Measurements from ENCODE around the gene IFIT1B.
"Not testable (repeated sequence)": the region's sequence is repeated elsewhere in the genome, so short reads cannot be mapped to it uniquely, and the experiment has no call there.

The IFIT1B gene, protein sequence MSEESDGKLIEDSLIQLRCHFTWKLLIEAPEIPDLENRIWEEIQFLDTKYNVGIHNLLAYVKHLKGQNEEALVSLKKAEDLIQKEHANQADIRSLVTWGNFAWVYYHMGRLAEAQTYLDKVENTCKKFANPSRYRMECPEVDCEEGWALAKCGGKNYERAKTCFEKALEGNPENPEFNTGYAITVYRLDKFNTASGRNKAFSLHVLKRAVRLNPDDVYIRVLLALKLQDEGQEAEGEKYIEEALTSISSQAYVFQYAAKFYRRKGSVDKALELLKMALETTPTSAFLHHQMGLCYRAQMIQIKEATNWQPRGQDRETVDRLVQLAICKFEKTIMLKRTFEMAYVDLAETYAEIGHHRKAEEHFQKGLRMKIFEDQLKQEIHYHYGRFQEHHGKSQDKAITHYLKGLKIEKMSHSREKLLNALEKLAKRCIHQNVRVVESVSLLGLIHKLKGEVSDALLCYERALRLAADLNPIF

GRCh38 chr10:89377705-89378637, at the start of gene IFIT1B:
Gene IFIT1B, plus strand, starts transcription at chr10:89378056. Its CDS starts 80 bp downstream, at chr10:89378136.
- no peak for DNase-seq

GRCh38 chr10:89329151-89329550, 48.7 kb upstream of the IFIT1B start:
- DNase-seq = no peak

GRCh38 chr10:89330014-89330413, 47.8 kb upstream of the IFIT1B start:
- DNase-seq = not testable (repeated sequence)

- no peak for DNase-seq
Measured at GRCh38 chr10:89330537-89331212, 47.2 kb upstream of the IFIT1B start.

DNA sequence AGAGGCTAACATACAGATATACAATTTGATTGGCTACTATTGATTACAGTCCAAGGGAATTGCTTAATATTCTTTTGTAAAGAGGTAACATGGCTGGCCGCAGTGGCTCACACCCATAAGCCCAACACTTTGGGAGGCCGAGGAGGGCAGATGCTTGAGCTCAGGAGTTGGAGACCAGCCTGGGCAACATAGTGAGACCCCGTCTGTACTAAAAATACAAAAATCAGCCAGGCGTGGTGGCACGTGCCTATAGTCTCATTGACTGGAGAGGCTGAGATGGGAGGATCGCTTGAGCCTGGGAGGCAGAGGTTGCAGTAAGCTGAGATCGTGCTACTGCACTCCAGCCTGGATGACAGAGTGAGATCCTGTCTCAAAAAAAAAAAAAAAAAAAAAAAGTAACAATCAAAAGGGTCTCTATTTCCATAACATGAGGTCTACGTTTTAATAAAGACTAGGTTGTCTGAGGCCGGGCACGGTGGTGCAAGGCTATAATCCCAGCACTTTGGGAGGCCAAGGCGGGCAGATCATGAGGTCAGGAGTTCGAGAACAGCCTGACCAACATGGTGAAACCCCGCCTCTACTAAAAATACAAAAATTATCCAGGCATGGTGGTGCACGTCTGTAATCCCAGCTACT, 46.3 kb upstream of the IFIT1B start:
- not testable (repeated sequence) for DNase-seq

- DNase-seq = no peak
Measured at GRCh38 chr10:89332123-89332633, 45.7 kb upstream of the IFIT1B start.

DNA sequence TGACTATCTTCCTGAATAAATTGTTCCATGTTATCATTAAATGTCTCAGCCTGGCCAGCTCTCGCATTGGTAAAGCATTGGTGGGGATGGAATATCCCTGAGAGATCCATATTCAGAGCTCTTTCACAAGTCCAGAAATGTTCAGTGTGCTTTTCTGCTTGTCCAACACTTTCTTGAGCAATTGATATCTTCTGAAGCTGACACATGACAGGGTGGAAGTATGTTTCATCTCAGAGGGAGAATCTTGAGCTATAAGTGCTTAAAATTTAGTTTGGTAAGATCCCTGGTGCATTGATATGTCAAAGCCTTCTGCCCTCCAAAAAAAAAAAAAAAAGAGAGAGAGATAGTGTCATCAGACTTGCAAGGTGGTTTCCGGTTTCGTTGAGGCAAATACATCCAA, 42.6 kb upstream of the IFIT1B start:
- DNase-seq = no peak

GRCh38 chr10:89336241-89336640, 41.6 kb upstream of the IFIT1B start:
- DNase-seq = no peak

DNA sequence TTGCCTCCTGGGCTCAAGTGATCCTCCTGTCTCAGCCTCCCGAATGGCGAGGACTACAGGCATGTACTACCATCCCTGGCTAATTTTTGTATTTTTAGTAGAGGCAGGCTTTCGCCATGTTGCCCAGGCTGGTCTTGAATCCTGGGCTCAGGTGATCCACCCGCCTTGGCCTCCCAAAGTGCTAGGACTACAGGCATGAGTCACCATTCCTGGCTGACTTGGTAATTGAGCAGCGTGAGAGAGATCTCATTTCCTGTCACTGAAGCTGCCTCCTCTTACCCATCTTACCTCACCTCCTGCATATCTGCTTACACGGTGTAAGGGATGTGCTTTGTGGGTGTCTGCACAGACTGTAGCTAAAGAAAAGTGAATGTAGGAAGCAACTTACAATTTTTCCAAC, 40.4 kb upstream of the IFIT1B start:
- no peak for DNase-seq

DNA sequence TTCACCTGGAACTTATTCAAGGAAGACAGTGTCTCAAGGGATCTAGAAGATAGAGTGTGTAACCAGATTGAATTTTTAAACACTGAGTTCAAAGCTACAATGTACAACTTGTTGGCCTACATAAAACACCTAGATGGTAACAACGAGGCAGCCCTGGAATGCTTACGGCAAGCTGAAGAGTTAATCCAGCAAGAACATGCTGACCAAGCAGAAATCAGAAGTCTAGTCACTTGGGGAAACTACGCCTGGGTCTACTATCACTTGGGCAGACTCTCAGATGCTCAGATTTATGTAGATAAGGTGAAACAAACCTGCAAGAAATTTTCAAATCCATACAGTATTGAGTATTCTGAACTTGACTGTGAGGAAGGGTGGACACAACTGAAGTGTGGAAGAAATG, 39.1 kb upstream of the IFIT1B start:
- no peak for DNase-seq

- DNase-seq = no peak
Measured at GRCh38 chr10:89339875-89340274, 38.0 kb upstream of the IFIT1B start.

GRCh38 chr10:89341649-89342048, 36.2 kb upstream of the IFIT1B start:
- DNase-seq = no peak

GRCh38 chr10:89342206-89342958, 35.5 kb upstream of the IFIT1B start:
- DNase-seq = peak; percentile 87

- no peak for DNase-seq
Measured at GRCh38 chr10:89343089-89343767, 34.6 kb upstream of the IFIT1B start.

GRCh38 chr10:89344156-89344555, 33.7 kb upstream of the IFIT1B start:
- DNase-seq = no peak

DNA sequence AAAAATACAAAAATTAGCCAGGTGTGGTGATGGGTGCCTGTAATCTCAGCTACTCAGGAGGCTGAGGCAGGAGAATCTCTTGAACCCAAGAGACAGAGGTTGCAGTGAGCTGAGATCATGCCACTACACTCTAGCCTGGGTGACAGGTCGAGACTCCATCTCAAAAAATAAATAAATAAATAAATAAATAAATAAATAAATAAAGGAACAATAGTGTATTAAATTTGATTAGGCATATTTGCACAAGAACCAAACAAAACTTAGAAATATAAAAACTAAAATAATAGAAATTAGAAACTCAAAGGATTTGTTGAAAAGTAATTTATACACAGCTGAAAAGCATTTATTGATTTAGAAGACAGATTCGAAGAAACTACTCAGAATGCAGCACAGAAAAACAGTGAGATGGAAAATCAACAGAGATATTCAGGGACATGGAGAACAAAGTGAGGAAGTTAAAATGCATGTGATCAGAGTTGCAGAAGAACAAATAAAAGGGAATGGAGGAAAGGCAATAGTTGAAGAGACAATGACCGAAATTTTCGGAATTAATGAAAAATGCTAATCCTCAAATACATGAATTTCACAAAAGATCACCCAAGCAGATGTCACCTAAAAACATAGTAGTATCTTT, 32.4 kb upstream of the IFIT1B start:
- no peak for DNase-seq

GRCh38 chr10:89346405-89347254, 31.2 kb upstream of the IFIT1B start:
- no peak for DNase-seq

GRCh38 chr10:89347701-89348457, 30.0 kb upstream of the IFIT1B start:
- no peak for DNase-seq

DNA sequence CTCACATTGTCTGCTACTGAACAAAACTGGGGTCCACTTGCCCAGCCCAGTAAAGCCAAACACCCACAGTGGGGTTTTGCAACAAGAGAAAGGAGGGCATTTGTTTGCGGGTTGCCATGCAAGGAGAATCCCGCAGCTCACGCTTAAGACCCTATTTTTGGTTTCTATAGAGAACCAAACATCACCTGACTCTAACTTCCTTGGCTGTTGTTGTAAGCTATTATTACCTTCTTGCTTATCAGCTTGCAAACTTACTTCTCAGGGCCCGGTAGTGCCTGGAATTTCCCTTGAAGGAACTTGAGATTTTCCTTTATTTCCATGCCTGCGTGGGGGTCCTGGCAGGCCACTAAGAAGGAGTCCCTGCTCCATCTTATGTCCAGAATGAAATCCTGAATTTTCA, 29.4 kb upstream of the IFIT1B start:
- no peak for DNase-seq
